Ureter (tissue), 1 donor: Measurements from ENCODE around the gene PCDHB10. TPM values are rescaled to one million over a fixed set of nuclear protein-coding genes. Genes with fewer than 3 reads are reported as not detected.

Experiments used
- DNase-seq: peaks from one replicate; pipeline ENCODE4 v3.0.0-alpha.2; 2020; ENCODE audit warnings: low spot score
- total RNA-seq: library from RNA; stranded (reverse); gene quantifications from one replicate; pipeline ENCODE4 v1.2.4, GENCODE V29; 2023
- donor health status: DM: yes; HTN: yes; CAD: no.

PCDHB10 gene
- total RNA-seq, 1 donor from 2014 or later: 2.5 TPM

- DNase-seq: no peak
These were observed 44.6 kb downstream of the PCDHB10 start for GRCh38 chr5:141236516-141237313.

GRCh38 chr5:141241496-141241895 lies 49.3 kb downstream of the PCDHB10 start:
- DNase-seq: no peak

Other genes with a start within 250 kb of the PCDHB10 start
- gene PCDHAC2, start 225.9 kb upstream of the PCDHB10 start, total RNA-seq: 4.0 TPM
- gene PCDHB1, start 141.0 kb upstream of the PCDHB10 start, total RNA-seq: 0.13 TPM
- gene PCDHB2, start 97.7 kb upstream of the PCDHB10 start, total RNA-seq: 1.8 TPM
- gene PCDHB3, start 91.9 kb upstream of the PCDHB10 start, total RNA-seq: 1.1 TPM
- gene PCDHB4, start 70.5 kb upstream of the PCDHB10 start, total RNA-seq: 2.2 TPM
- 2.9 TPM for gene PCDHB5, start 57.1 kb upstream of the PCDHB10 start, total RNA-seq
- gene PCDHB6, start 42.3 kb upstream of the PCDHB10 start, total RNA-seq: 1.6 TPM
- gene PCDHB7, start 19.7 kb upstream of the PCDHB10 start, total RNA-seq: 2.4 TPM
- 1.7 TPM for gene PCDHB8, start 14.6 kb upstream of the PCDHB10 start, total RNA-seq
- gene PCDHB16, start 10.0 kb upstream of the PCDHB10 start, total RNA-seq: 3.4 TPM
- 1.9 TPM for gene PCDHB9, start 5.2 kb upstream of the PCDHB10 start, total RNA-seq
- 2.1 TPM for gene PCDHB11, start 7.3 kb downstream of the PCDHB10 start, total RNA-seq
- 2.8 TPM for gene PCDHB12, start 16.4 kb downstream of the PCDHB10 start, total RNA-seq
- gene PCDHB13, start 21.6 kb downstream of the PCDHB10 start, total RNA-seq: 6.2 TPM
- 6.8 TPM for gene PCDHB14, start 31.0 kb downstream of the PCDHB10 start, total RNA-seq
- gene PCDHB15, start 53.0 kb downstream of the PCDHB10 start, total RNA-seq: 4.3 TPM
- gene SLC25A2, start 111.7 kb downstream of the PCDHB10 start, total RNA-seq: 1.3 TPM
- 56.6 TPM for gene TAF7, start 128.4 kb downstream of the PCDHB10 start, total RNA-seq
- gene PCDHGA1, start 138.2 kb downstream of the PCDHB10 start, total RNA-seq: 0.57 TPM
- 2.6 TPM for gene PCDHGA2, start 146.4 kb downstream of the PCDHB10 start, total RNA-seq
- gene PCDHGA3, start 151.5 kb downstream of the PCDHB10 start, total RNA-seq: 2.9 TPM
- gene PCDHGB1, start 157.7 kb downstream of the PCDHB10 start, total RNA-seq: 3.0 TPM
- 4.2 TPM for gene PCDHGA4, start 162.7 kb downstream of the PCDHB10 start, total RNA-seq
- 4.3 TPM for gene PCDHGB2, start 167.6 kb downstream of the PCDHB10 start, total RNA-seq
- 4.6 TPM for gene PCDHGA5, start 171.8 kb downstream of the PCDHB10 start, total RNA-seq
- gene PCDHGB3, start 177.9 kb downstream of the PCDHB10 start, total RNA-seq: 3.2 TPM
- 6.1 TPM for gene PCDHGA6, start 181.5 kb downstream of the PCDHB10 start, total RNA-seq
- 5.8 TPM for gene PCDHGA7, start 190.4 kb downstream of the PCDHB10 start, total RNA-seq
- gene PCDHGB4, start 195.3 kb downstream of the PCDHB10 start, total RNA-seq: 8.0 TPM
- gene PCDHGA8, start 200.3 kb downstream of the PCDHB10 start, total RNA-seq: 3.3 TPM
- 12.1 TPM for gene PCDHGB5, start 205.6 kb downstream of the PCDHB10 start, total RNA-seq
- gene PCDHGA9, start 210.4 kb downstream of the PCDHB10 start, total RNA-seq: 8.9 TPM
- gene PCDHGB6, start 215.7 kb downstream of the PCDHB10 start, total RNA-seq: 8.2 TPM
- 7.4 TPM for gene PCDHGA10, start 220.6 kb downstream of the PCDHB10 start, total RNA-seq
- 11.7 TPM for gene PCDHGB7, start 225.3 kb downstream of the PCDHB10 start, total RNA-seq
- gene PCDHGA11, start 228.7 kb downstream of the PCDHB10 start, total RNA-seq: 5.1 TPM
- gene PCDHGA12, start 238.2 kb downstream of the PCDHB10 start, total RNA-seq: 5.0 TPM